ENCODE measurements around the gene METTL15.
"Not testable (repeated sequence)": the region's sequence is repeated elsewhere in the genome, so short reads cannot be mapped to it uniquely, and the experiment has no call there.

The METTL15 gene

DNA sequence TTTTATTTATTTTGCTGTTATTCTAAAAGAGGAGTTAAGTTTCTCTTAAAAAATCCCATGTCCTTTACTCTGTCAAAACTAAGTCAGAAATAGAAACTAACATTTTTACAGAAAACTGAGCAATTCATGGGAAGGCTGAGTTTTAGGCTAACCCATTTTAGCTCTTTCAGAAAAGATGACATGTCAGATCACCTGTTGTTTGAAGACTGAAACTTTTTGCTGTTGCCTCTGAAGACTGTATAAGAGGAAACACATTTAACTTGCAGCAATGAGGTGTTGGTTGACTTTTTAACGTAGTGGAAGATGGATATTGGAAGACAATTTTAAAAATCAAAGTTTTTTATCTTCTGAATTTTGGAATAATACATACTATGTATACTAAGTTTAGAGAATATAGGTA lies 115.4 kb downstream of the METTL15 start:
- DNase-seq, result no peak

DNA sequence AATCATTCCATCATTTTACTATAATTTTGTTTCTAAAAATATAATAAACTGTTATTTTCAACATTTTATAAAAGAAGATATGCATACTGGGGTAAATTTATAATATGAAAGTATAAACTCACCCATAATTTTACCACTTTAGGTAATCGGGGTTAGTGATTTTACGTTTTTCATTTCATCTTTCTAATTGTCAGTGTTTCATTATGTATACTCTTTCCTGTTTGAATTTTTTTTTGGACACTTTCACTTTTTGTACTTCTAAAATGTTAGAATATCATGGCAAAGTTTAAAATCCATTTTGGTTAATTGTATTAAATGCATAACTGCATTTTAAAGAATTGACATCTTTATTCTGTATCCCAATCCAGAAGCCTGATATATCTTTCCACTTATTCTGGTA lies 115.8 kb downstream of the METTL15 start:
- no peak for DNase-seq

DNA sequence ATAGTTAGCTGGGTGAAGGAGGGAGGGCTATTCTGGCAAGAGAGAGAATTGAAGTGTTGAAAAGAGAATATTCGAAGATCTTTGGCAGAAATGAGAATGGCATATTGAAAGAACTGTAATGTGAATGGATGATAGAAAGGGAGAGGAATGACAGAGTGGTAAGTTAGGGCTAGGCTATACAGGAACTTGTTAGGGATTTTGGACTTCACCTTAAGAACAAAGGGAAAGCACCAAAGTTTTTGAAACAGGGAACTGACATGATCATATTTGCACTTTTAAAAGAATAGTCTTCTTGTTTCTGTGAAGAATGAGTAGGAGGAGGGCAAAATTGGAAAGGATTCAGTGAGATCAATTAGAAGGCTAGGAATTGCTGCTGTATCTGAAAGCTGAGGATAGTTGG lies 119.3 kb downstream of the METTL15 start:
- no peak for DNase-seq

DNA sequence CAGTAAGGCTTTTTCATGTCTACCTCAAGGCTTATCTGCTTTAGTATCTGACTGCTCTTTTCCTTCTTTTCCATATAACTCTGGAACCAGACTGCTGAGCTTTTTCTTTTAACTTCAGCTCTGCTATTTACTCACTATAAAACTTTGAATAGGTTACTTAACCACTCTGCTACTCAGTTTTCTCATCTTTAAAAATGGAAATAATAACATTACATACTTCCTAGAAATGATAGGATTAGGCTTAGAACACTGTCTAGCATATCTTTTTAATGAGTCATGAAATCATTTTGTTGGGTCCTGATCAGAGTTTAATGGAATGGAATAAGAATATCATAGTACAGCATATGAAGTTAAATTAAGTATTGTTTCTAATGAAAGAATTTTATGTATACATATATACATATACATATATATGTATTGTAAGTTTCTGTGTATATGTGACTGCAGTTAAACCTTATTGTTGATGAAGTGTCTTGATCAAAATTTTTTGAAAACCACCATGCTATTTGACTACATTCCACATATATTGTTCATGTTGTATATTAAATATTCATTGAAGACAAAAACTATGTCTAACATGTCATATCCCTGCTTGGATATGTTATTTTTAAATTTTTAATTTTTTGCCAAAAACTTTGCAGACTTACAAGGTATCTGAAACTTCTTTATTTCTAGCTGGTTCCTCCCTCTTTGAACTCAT lies 120.2 kb downstream of the METTL15 start:
- DNase-seq, result no peak

DNA sequence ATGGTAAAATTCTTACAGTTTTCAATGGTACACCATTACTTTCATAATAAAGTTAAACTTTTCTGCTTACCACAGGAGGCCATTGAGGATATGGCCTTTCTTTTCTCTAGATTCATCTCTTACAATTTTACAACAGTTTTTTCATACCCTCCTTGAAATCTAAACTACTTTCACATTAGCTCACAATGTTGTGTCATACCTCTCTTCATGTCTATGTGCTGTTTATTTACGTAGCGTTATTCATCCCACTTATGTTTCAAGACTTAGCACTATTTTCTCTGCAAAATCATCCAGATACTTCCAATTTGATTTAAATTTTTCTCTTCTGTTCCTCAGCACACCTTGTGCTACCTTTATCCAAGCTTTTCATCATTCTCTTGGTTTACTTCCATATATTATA lies 123.3 kb downstream of the METTL15 start:
- DNase-seq, result no peak

DNA sequence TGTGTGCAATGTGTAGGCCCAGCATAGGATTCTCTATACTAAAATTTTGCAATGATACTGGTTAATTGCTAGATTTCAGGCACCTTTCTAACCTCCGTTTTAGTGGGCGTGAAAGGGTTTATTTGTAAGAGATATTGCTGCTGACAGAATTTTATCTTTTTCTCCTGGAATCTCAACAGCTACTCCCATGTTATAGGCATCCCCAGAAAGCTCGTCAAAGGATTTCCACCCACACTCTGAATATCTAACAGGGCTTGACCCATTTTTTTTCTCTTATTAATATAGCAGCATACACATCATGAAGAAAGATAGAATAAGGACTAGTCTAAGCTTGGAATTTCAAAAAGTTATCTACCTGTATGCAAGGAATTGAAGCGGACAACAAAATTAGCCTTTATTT lies 124.5 kb downstream of the METTL15 start:
- DNase-seq, result no peak

DNA sequence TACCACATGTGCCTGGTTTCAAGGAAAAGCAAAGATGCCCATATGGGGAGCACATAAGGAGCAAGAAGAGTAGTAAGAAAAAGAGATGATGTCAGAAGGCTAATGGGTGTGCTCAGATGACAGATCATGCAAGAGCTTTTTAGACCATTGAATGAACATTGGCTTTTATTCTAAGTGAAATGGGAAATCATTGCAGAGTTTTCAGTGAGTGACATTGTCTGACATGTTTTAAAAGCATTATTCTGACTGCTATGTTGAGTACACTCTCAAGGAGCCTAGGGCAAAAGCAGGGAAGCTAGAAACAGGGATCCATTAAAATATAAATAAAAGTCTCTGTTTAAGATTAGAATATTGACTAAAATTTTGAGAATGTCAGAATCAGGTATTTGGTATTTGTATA lies 133.6 kb downstream of the METTL15 start:
- no peak for DNase-seq

DNA sequence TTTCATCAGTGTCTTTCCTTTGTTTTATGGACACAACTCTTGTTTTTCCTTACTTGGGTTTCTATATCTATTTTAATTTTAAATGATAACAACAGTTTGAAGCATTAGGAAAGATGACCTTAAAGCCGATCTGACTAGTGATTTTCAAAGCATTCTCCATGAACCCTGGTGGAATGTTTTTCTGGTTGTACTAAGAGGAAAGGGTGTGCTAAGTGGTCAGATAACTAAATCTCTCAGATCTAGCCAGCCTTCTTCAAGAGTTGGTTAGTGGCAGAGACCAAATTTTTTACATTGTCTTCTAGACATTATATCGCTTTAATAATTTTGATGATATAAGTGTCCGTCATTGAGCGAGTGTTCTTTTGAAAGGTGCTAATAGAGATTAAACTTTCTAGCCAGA lies 134.4 kb downstream of the METTL15 start:
- DNase-seq, result no peak

DNA sequence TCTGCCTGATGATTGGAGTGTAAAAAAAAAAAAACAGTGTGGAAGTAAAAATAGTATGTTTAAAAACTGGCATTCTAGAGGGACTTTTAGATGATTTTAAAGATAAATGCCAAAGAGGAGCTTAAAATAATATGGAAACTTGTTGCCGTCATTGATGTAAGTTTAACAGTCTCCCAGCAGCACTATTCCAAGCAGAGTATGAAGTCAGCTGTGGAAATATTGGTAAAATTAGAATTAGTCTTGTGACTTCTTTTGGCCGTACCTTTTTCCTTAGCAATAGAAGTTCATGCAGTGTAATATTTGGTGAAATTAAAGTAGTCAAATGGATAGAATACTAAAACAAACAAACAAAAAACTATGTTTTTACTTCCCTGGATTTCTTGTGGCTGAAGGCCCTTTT lies 134.9 kb downstream of the METTL15 start:
- no peak for DNase-seq

DNA sequence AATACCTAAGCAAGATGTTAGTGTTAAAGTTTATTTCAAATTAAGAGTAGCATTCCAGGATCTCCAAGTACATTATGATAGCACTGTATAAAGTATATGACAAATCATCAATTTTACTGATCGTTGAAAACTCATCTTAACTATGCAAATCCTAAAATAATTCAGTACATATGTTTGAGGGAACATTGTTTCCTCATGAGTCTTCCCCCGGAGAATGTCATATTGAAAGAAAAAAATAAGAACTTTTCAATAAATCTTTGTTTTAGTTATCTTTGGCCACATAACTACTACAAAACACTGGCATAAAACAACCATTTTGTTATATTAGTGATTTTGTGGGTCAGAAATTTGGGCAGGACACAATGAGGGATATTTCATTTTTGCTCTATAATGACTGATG lies 135.4 kb downstream of the METTL15 start:
- no peak for DNase-seq

DNA sequence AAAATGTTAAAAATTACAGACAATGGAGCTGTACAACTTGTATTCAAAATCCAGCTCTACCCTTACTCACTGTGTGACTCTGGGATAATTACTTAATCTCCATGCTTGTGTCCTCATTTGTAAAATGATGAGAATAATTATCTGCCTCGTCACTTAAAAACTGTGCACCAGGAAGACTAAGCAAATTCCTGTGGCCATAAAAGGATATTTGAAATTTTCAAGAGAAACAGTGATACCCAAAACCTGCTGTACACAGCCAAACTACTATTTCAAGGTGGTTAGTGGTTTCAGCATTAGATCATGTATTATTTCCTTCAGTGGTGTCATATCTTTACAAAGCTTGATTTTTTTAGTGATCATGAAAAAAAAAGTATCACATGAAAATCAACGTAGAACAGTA lies 136.9 kb downstream of the METTL15 start:
- no peak for DNase-seq

DNA sequence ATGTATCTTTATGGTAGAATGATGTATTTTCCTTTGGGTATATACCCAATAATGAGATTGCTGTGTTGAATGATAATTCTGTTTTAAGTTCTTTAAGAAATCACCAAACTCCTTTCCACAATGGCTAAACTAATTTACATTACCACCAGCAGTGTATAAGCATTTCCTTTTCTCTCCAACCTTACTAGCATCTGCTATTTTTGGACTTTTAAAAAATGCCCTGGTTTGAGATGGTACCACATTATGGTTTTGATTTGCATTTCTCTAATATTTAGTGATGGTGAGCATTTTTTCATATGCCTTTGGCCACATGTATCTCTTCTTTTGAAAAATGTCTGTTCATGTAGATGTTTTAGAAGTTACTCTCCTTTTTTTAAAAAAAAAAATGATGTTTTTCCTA lies 142.0 kb downstream of the METTL15 start:
- no peak for DNase-seq

DNA sequence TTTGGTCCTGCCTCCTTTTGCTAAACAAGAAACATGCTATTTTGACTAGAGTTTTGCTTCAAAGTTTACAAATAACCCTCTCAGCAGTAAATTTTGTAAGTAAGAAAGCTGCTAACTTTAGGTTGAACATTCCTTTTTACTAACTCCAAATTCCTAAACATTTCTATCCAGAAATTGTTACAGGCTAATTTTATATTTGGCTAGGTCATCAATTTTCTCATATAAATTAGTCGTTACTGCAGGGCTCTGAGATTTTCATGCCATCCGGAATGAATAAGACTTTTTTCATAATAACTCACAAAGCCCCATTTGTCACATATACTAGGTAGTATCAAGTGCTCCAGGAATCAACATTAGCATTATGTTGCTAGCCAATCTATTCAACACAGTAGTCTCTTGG lies 143.1 kb downstream of the METTL15 start:
- no peak for DNase-seq

DNA sequence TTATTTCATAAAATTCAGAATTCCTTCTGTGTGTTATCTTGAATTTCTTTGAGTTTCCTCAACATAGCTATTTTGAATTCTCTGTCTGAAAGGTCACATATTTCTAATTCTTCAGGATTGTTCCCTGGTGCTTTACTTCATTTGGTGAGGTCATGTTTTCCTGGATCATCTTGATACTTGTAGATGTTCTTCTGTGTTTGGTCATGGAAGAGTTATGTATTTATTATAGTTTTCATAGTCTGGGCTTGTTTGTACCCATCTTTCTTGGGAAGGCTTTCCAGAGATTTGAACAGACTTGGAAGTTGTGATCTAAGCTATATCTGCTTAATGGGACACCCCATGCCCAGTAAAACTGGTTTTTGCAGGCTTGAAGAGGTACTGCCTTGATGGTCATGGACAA lies 149.6 kb downstream of the METTL15 start:
- DNase-seq, result no peak

DNA sequence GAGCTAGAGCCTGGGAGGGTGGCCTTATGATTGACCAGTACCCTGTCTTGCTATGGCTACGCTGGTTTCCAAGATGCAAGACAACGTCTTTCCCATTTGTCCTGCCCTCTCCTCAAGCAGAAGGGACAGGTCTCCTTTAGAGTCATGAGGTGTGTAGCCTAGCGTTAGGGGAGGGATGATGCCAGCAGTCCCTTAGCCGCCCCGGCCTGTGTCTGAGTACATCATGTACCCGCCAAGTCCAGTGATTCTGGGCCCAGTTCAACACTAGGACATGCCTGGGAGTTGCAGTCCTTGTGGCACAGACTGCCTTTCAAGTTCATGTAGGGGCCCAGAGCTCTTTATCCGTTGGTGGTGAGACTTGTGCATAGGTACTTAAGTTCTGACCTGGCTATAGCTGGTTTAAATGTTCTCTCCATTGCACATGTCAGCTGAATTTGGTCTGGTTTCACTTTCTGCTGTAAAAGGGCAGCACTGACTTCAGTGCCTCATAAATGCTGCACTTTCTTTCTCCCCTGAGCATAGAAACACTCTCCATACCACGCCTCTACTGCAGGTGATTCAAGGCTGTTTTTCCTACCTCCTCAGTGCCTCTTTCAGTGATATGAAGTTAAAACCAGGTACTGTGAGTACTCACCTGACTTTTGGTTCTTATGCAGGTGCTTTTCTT lies 151.1 kb downstream of the METTL15 start:
- DNase-seq, result no peak

DNA sequence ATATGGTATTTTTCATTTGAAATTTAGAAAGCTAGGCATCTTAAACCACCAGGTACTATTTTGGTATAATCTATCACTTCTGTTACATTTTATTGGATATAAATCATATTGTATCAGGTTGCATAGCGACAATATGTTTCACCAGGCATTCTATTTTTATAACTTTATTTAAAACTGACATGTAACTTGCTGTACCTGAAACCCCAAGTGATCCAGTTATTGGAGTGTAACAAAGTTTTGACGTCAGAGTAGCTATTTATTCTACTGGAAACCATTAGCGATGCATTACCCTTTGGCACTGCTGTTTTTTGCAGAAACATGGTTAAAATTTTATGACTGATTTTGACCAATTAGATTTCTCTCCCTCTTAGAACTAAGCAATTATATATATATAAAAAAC lies 160.7 kb downstream of the METTL15 start:
- no peak for DNase-seq

DNA sequence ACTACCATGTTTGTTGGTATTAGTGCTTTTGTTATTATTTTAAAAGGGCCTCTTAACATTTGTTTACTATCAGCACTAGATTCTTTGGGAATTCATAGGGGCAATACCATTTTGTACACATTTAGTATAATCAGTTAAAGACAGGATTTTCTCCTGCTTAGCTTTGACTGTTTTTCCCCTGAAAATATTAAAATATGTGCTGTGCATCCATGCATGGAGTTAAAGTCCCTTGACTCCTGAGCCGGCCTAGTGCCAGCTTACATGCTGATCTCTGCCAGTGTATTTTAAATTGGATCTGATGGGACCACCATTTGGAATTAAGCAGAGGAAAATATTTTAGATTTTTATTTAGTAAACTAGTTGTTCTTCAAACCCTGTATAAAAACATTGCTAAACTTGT lies 161.4 kb downstream of the METTL15 start:
- no peak for DNase-seq

DNA sequence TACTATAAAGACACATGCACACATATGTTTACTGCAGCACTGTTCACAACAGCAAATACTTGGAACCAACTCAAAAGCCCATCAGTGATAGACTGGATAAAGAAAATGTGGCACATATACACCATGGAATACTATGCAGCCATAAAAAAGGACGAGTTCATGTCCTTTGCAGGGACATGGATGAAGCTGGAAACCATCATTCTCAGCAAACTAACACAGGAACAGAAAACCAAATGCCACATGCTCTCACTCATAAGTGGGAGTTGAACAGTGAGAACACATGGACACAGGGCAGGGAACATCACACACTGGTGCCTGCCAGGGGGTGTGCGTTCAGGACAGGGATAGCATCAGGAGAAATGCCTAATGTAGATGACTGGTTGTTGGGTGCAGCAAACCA lies 164.1 kb downstream of the METTL15 start:
- not testable (repeated sequence) for DNase-seq

DNA sequence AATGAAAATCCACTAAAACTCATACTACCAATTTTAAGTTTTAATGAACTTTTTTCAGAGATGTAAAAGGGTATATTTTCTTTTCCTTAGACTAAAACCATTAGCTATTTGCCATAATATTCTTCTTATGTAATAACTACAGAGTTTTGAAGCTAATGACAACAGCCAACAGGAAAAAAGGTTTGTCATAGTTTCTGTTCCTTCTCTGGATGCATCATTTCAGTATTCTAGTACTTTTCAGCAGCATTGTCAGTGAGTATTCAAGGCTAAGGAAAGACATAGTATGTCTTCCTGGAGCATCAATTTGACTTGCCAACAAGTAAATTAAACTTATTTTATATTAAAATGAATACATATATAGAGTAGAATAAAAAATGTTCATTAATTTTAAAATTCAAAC lies 166.0 kb downstream of the METTL15 start:
- DNase-seq, result no peak

DNA sequence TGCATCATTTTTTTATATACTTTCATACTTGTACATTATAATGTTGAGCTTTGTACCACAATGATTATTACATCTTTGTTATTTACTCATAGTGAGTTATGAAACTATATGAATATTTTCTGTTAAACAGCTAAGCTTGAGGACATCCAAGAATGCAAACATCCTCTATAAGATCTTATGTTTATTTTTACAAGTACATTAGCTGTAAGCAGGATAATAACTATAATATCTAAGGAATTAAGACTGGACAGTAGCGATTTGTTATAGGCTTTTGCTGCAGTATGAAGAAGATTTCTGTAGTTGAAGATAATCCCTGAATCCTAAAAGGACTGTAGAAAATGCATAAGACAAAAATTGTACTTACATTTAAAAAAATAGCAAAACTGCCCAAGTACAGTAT lies 176.0 kb downstream of the METTL15 start:
- no peak for DNase-seq

DNA sequence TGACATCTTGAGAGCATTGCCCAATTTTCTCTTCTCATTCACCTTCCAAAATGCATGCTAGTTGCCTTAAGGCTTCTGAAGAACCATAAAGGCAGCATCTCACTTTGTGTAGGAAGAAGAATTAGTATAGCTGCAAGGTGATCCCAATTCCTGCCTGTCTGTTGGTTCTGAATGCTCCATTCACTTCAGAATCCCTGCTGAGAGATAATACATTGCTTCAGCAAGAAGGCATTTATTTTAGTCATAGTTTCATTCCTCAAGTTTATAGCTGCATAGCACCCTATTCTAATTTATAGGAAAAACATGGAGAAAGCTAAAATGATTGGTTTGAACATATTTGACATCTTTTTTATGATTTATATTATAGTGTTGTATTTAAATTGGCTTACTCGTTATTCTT lies 181.3 kb downstream of the METTL15 start:
- no peak for DNase-seq

DNA sequence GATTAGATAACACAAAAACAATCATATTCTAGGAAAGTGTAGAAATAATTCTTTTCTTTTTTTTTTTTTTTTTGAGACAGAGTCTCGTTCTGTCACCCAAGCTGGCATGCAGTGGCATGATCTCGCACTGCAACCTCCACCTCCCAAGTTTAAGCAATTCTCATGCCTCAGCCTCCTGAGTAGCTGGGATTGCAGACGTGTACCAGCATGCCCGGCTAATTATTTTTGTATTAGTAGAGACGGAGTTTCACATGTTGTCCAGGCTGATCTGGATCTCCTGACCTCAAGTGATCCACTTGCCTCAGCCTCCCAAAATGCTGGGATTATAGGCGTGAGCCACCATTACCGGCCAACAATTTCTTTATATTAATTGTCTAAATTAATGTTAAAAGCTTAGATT lies 182.8 kb downstream of the METTL15 start:
- not testable (repeated sequence) for DNase-seq

DNA sequence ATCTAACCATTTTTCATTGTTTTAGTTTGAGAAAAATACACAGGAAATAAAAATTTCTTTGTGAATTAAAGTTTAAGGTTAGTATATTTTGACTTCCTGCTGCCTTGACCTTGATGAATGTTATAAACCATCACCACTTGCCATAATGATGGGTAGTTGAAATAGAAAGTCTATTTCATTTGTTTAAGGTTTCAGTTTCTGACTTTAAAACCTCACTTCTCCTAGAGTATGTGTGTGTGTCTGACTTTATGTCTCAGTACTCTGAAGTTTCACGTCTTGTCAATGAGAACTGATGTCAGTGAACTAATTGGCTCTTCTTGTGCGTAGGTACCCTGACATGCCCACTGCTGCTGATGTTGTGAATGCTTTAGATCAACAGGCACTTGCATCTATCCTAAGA lies 188.2 kb downstream of the METTL15 start:
- DNase-seq, result no peak

DNA sequence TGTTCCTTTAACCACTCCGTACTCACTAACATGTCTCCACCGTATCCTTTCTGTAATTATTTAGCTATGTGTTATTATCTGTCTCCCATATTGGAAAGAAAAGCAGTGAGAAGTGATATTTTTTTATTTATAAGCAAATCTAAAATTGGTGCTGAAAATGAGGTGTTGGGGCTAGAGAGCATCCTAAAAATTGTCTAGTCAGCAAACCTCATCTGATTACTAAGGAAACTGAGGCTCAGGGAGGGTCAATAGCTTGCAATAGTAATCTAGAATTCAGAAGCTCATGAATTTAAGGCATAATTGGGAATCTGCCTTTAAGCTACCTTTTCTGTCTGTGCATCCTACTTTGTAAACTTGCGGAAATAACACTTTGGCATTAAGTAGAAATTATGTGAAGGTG lies 190.0 kb downstream of the METTL15 start:
- DNase-seq, result no peak
